GM20000 (cell line): ENCODE data around the gene C5AR2.
"Not testable (repeated sequence)": the region's sequence is repeated elsewhere in the genome, so short reads cannot be mapped to it uniquely, and the experiment has no call there.

Source experiments
- DNase-seq: peaks from one replicate; pipeline ENCODE4 v3.0.0; 2012; ENCODE audit warnings: low spot score
- CTCF ChIP-seq: IDR thresholded peaks from 2 replicates; pipeline ENCODE4 v1.5.1; 2012; ENCODE audit warnings: mild to moderate bottlenecking, control low read depth; ENCODE audit errors: extremely low read depth, missing control alignments

C5AR2 gene

GRCh38 chr19:47331931-47332547 lies at the start of gene C5AR2:
C5AR2 (plus strand) TSS chr19:47332175; CDS start chr19:47340800, 8,625 bp downstream.
- DNase-seq = no peak
- TF ChIP-seq CTCF = no peak

- TF ChIP-seq CTCF = no peak
- DNase-seq = no peak
These were observed 48.4 kb upstream of the C5AR2 start for GRCh38 chr19:47283405-47284059.

- TF ChIP-seq CTCF = peak; percentile 74
- no peak for DNase-seq
These were observed 47.6 kb upstream of the C5AR2 start for GRCh38 chr19:47284324-47284899.

GRCh38 chr19:47296036-47296435 lies 35.9 kb upstream of the C5AR2 start:
- TF ChIP-seq CTCF = peak; percentile 64

GRCh38 chr19:47300867-47301266 lies 31.1 kb upstream of the C5AR2 start:
- DNase-seq = not testable (repeated sequence)

More at GRCh38 chr19:47296036-47296435, 35.9 kb upstream of the C5AR2 start:
- peak; percentile 82 for DNase-seq

GRCh38 chr19:47302249-47302648 lies 29.7 kb upstream of the C5AR2 start:
- no peak for DNase-seq
- no peak for TF ChIP-seq CTCF

GRCh38 chr19:47303966-47304365 lies 28.0 kb upstream of the C5AR2 start:
- no peak for TF ChIP-seq CTCF
- no peak for DNase-seq
